ENCODE data around the gene PDE8A.

- TF ChIP-seq POLR2A (IDR thresholded peaks at IDR 0.05) (no peak), POLR2AphosphoS5 (IDR thresholded peaks at IDR 0.05) (no peak), EP300 (IDR thresholded peaks at IDR 0.05) (no peak), CTCF (IDR thresholded peaks at IDR 0.05) (no peak)
Measured at GRCh38 chr15:85179700-85180099, 198.0 kb downstream of the PDE8A start.
